Measurements from ENCODE around the gene SUSD3. TPM values are rescaled to one million over a fixed set of nuclear protein-coding genes. Genes with fewer than 3 reads are reported as not detected.

Gene SUSD3
- polyA plus RNA-seq, 3 donors, result 10.4 to 13.3 (median 12.0) TPM

- no peak for DNase-seq
Observed at GRCh38 chr9:93123561-93124283, 65.2 kb downstream of the SUSD3 start.

GRCh38 chr9:93124793-93125192 is 66.3 kb downstream of the SUSD3 start:
- DNase-seq, result no peak

- no peak for DNase-seq
Observed at GRCh38 chr9:93125331-93125894, 66.9 kb downstream of the SUSD3 start.

GRCh38 chr9:93126151-93126781 is 67.8 kb downstream of the SUSD3 start:
- DNase-seq, result no peak

GRCh38 chr9:93126825-93127368 is 68.4 kb downstream of the SUSD3 start:
- DNase-seq, result peak; percentile 59

GRCh38 chr9:93127395-93127911 is 69.0 kb downstream of the SUSD3 start:
- no peak for DNase-seq

- no peak for DNase-seq
Observed at GRCh38 chr9:93128011-93128714, 69.7 kb downstream of the SUSD3 start.

GRCh38 chr9:93128715-93129224 is 70.3 kb downstream of the SUSD3 start:
- no peak for DNase-seq

GRCh38 chr9:93129286-93129685 is 70.8 kb downstream of the SUSD3 start:
- no peak for DNase-seq

GRCh38 chr9:93129691-93130500 is 71.4 kb downstream of the SUSD3 start:
- DNase-seq, result no peak

- DNase-seq, result no peak
Observed at GRCh38 chr9:93130861-93131481, 72.5 kb downstream of the SUSD3 start.

GRCh38 chr9:93131599-93132286 is 73.2 kb downstream of the SUSD3 start:
- DNase-seq, result no peak

GRCh38 chr9:93132287-93132927 is 73.9 kb downstream of the SUSD3 start:
- DNase-seq, result no peak

GRCh38 chr9:93132946-93133680 is 74.6 kb downstream of the SUSD3 start:
- peak; percentile 69 for DNase-seq

GRCh38 chr9:93133681-93134014 is 75.1 kb downstream of the SUSD3 start:
- DNase-seq, result peak; percentile 57

- DNase-seq, result peak; percentile 84
Observed at GRCh38 chr9:93134015-93134739, 75.7 kb downstream of the SUSD3 start, which contains the start of gene NINJ1. Gene NINJ1 (minus strand): TSS chr9:93134251. CDS start chr9:93134217, 34 bp downstream.

Measured in renal pelvis (tissue), 4 donors.